Esophagus squamous epithelium (tissue), 5 donors: Measurements from ENCODE around the gene LPIN1. TPM values are rescaled to one million over a fixed set of nuclear protein-coding genes. Genes with fewer than 3 reads are reported as not detected.

Source experiments
- DNase-seq: peaks from one replicate; lab custom pipeline; 2025; lab: John Stamatoyannopoulos, UW
- H3K27ac ChIP-seq, 4 donors: fragments of 200-600 bp; sonication (generic); one replicate each; pipeline ENCODE4 v1.5.1; 2016 to 2019; ENCODE audit warnings: mild to moderate bottlenecking in 1 of 4
- H3K27me3 ChIP-seq, 4 donors: fragments of 200-600 bp; sonication (generic); 1 replicate in 3 of 4; 2 replicates in 1 of 4; pipeline versions ENCODE4 v1.5.1 to v1.6.0; 2017 to 2021; ENCODE audit warnings: antibody characterized with exemption in 1 of 4
- H3K36me3 ChIP-seq, 3 donors: fragments of 200-600 bp; sonication (generic); one replicate each; pipeline ENCODE4 v1.5.1; 2016 to 2019
- H3K4me1 ChIP-seq, 3 donors: fragments of 200-600 bp; sonication (generic); one replicate each; pipeline ENCODE4 v1.5.1; 2017 to 2019
- H3K4me3 ChIP-seq, 4 donors: fragments of 200-600 bp; sonication (generic); 1 replicate in 3 of 4; 2 replicates in 1 of 4; pipeline ENCODE4 v1.5.1; 2016 to 2019; ENCODE audit warnings: mild to moderate bottlenecking in 2 of 4, moderate library complexity in 1 of 4
- H3K9me3 ChIP-seq, 3 donors: fragments of 200-600 bp; sonication (generic); one replicate each; pipeline ENCODE4 v1.5.1; 2016 to 2019
- POLR2A ChIP-seq, 4 donors: fragments of 450-650 bp; IDR thresholded peaks; one replicate each; pipeline ENCODE4 v1.6.1; 2017; ENCODE audit warnings: antibody characterized with exemption in 4 of 4, mild to moderate bottlenecking in 4 of 4, moderate library complexity in 3 of 4
- WGBS, 2 donors: methylation state at CpG; one replicate each; pipeline ENCODE4 v1.1.5; 2018; 5-methylcytosine and 5-hydroxymethylcytosine counted together
- intact Hi-C: fragments of 100-400 bp; cut with DNase I; formaldehyde crosslinking; loops from one replicate; pipeline ENCODE4 v1.15.0; 2022
- total RNA-seq, 4 donors: library from RNA; depleted of rRNA; stranded (reverse); fragments of >200 nt; gene quantifications; one replicate each; pipeline ENCODE4 v1.1.0, GENCODE V29; 2016
- TF ChIP-seq, protein P1 (sequence below), 6 experiments: fragments of 450-650 bp in 4 of 6; fragments of 200-600 bp in 2 of 6; sonication (generic) in 2 of 6; IDR thresholded peaks; one replicate each; pipeline ENCODE4 v1.5.1; 2016 to 2019; ENCODE audit warnings: antibody characterized with exemption in 6 of 6, mild to moderate bottlenecking in 4 of 6, moderate library complexity in 4 of 6
- donor health status: DM: yes; HTN: yes; CAD: no.

The LPIN1 gene
- total RNA-seq, 4 donors from 2014 or later = 16.9 to 80.9 (median 39.7) TPM

DNA sequence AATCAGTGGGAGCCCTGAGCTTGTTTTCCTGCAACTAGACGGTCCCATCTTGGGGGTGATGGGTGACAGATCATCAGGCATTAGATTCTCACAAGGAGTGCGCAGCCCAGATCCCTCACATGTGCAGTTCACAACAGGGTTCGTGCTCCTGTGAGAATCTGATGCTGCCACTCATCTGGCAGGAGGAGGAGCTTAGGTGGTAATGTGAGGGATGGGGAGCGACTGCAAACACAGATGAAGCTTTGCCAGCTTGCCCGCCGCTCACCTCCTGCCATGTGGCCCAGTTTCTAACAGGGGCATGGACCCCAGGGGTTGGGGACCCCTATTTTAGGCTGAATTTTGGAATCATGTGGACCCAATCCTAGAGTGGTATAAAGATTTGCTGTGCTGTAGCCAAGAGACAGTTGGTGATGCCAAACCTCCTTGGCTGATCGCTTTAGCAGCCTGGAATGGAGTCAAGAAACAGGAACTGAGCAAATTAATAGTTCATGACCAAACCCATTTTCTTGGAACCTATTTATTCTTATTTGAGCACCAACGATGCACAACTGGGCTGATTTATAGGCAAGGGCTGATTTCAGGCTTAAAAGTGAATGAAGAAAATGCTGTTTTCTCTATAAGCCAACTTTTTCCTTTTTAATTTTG, 25.7 kb downstream of the LPIN1 start:
- no peaks in the 10 kb centered on the region for H3K9me3 ChIP-seq
- no peaks in the 10 kb centered on the region for H3K27me3 ChIP-seq
- TF ChIP-seq POLR2A (IDR thresholded peaks at IDR 0.05) = no peak
- TF ChIP-seq, protein P1, sequence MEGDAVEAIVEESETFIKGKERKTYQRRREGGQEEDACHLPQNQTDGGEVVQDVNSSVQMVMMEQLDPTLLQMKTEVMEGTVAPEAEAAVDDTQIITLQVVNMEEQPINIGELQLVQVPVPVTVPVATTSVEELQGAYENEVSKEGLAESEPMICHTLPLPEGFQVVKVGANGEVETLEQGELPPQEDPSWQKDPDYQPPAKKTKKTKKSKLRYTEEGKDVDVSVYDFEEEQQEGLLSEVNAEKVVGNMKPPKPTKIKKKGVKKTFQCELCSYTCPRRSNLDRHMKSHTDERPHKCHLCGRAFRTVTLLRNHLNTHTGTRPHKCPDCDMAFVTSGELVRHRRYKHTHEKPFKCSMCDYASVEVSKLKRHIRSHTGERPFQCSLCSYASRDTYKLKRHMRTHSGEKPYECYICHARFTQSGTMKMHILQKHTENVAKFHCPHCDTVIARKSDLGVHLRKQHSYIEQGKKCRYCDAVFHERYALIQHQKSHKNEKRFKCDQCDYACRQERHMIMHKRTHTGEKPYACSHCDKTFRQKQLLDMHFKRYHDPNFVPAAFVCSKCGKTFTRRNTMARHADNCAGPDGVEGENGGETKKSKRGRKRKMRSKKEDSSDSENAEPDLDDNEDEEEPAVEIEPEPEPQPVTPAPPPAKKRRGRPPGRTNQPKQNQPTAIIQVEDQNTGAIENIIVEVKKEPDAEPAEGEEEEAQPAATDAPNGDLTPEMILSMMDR (IDR thresholded peaks at IDR 0.05) = no peak
- H3K4me3 ChIP-seq = no peak overlapping the region
- 78 to 80% methylated on average over 7 of the region's 8 CpGs for WGBS, 2 donors
- H3K4me1 ChIP-seq = peaks cover 0 to 6% (median 0%) of the 10 kb centered on the region in 3 donors
- H3K27ac ChIP-seq = no peak overlapping the region
- intact Hi-C loops = no loop called here
- peaks cover 0 to 86% (median 4%) of the 10 kb centered on the region in 3 donors for H3K36me3 ChIP-seq
- DNase-seq = no peak

DNA sequence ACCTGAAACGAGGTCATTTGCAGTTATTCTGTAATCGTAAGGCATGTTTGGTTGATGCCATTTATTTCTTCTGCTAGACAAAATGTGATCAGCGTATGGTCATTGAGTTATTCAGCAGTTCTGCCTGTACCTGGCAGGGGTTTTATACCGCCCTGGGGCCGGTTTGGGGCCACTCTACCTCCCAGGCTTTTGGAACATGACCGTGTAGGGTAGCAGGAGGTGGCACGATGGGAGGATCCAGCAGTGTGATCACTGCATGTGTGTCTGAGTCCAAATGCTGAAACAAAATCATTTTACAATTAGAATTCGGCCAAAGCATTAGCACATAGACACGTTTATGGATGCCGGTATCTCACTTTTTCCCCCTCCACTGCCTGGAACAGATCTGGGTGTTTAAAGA, 26.7 kb downstream of the LPIN1 start:
- TF ChIP-seq POLR2A (IDR thresholded peaks at IDR 0.05) = no peak
- TF ChIP-seq, protein P1 (IDR thresholded peaks at IDR 0.05) = no peak
- DNase-seq = no peak
- H3K9me3 ChIP-seq = no peaks in the 10 kb centered on the region
- H3K4me3 ChIP-seq = no peak overlapping the region
- intact Hi-C loops = no loop called here
- no peak overlapping the region for H3K27ac ChIP-seq
- H3K27me3 ChIP-seq = no peaks in the 10 kb centered on the region
- peaks cover 0 to 8% (median 0%) of the 10 kb centered on the region in 3 donors for H3K4me1 ChIP-seq
- WGBS, 2 donors = 78 to 84% methylated on average over 10 of the region's 10 CpGs
- peaks cover 0 to 86% (median 4%) of the 10 kb centered on the region in 3 donors for H3K36me3 ChIP-seq

DNA sequence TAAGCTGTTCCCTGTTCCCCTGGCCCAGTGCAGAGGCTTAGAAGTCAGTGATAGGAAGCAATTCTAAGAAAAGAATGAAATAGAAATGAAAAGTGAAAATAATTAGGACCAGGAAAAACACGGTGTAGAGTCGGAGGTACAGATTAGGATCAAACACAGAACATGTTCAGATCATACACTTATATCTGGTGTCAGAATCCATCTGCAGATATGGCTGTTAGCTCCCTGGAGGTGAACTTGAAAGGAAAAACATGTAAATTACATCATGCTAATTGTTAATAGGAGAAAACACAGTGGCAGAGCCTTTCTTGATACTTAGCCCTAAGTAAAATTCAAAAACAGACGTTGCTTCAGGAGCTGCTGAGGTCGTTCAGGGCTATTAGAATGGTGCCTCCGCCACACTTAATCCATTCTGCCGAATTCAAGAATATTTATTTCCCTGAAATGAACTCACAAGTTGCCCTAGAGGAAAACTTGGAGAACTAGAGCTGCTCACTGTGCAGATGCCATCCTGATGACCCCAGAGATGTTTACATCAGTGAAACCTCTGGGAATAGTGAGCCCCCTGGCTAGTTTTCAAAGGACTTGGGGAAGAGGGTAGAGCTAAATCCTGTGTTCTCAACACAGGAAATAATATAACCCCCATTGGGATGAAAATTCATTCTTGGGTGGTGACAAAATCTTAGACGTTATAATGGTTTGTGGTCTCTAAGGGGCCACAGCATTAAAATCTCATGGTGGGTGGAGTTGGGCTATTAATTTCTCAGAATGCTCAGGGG, 27.5 kb downstream of the LPIN1 start:
- no peak overlapping the region for H3K4me3 ChIP-seq
- no peak overlapping the region for H3K27ac ChIP-seq
- WGBS, 2 donors = 75 to 80% methylated on average over 7 of the region's 7 CpGs
- TF ChIP-seq, protein P1 (IDR thresholded peaks at IDR 0.05) = no peak
- TF ChIP-seq POLR2A (IDR thresholded peaks at IDR 0.05) = no peak
- peaks cover 0 to 78% (median 4%) of the 10 kb centered on the region in 3 donors for H3K36me3 ChIP-seq
- no peaks in the 10 kb centered on the region for H3K27me3 ChIP-seq
- H3K4me1 ChIP-seq = peaks cover 0 to 16% (median 1%) of the 10 kb centered on the region in 3 donors
- H3K9me3 ChIP-seq = no peaks in the 10 kb centered on the region
- intact Hi-C loops = no loop called here
- DNase-seq = no peak

- H3K36me3 ChIP-seq = peaks cover 0 to 75% (median 4%) of the 10 kb centered on the region in 3 donors
- H3K27ac ChIP-seq = no peak overlapping the region
- H3K4me3 ChIP-seq = no peak overlapping the region
- DNase-seq = no peak
- peaks cover 0 to 21% (median 6%) of the 10 kb centered on the region in 3 donors for H3K4me1 ChIP-seq
- TF ChIP-seq, protein P1 (IDR thresholded peaks at IDR 0.05) = no peak
- no peak for TF ChIP-seq POLR2A (IDR thresholded peaks at IDR 0.05)
- intact Hi-C loops = no loop called here
- 81 to 86% methylated on average over 5 to 7 of the region's 7 CpGs for WGBS, 2 donors
- no peaks in the 10 kb centered on the region for H3K27me3 ChIP-seq
- H3K9me3 ChIP-seq = no peaks in the 10 kb centered on the region
Measured at GRCh38 chr2:11774600-11774999, 28.2 kb downstream of the LPIN1 start.

DNA sequence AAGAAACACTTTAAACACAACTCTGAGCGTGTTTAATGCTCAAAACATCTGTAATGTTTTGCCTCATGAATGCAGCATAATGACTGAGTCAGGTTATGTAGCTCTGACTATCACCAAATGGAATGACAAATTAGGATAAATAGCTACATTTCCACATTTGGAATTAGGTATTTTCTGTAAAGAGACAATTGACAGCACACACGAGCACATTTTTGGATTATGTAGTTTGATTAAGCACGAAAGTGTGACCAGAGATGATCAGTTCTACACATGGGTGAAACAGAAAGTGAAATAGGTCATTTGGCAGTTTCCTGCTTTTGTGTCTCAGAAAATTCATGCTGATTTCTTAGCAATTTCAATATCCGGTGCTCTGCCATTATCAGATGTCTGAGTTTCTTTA, 29.0 kb downstream of the LPIN1 start:
- Histone ChIP-seq H3K9me3 (no peaks in the 10 kb centered on the region), H3K4me3 (no peak overlapping the region), H3K36me3 (peaks cover 0 to 75% (median 0%) of the 10 kb centered on the region in 3 donors), H3K27me3 (no peaks in the 10 kb centered on the region), H3K4me1 (peaks cover 0 to 21% (median 6%) of the 10 kb centered on the region in 3 donors), H3K27ac (no peak overlapping the region)
- TF ChIP-seq POLR2A (IDR thresholded peaks at IDR 0.05) = no peak
- TF ChIP-seq, protein P1 (IDR thresholded peaks at IDR 0.05) = no peak
- intact Hi-C loops = no loop called here
- DNase-seq = no peak
- WGBS, 2 donors = 40 to 53% methylated on average over 4 of the region's 4 CpGs
